GM19240 (cell line): ENCODE data around the gene NFAT5.
"Not testable (repeated sequence)": the region's sequence is repeated elsewhere in the genome, so short reads cannot be mapped to it uniquely, and the experiment has no call there.

ENCODE experiments used
- DNase-seq: peaks from one replicate; pipeline ENCODE4 v3.0.0; 2011; ENCODE audit warnings: low spot score; ENCODE audit not compliant: insufficient read length

Gene NFAT5

GRCh38 chr16:69595127-69596036 is 29.6 kb downstream of the NFAT5 start:
- no peak for DNase-seq

- no peak for DNase-seq
Observed at GRCh38 chr16:69596801-69597200, 31.0 kb downstream of the NFAT5 start.

GRCh38 chr16:69598045-69598444 is 32.3 kb downstream of the NFAT5 start:
- no peak for DNase-seq

GRCh38 chr16:69599731-69600130 is 34.0 kb downstream of the NFAT5 start:
- no peak for DNase-seq

GRCh38 chr16:69600202-69600601 is 34.4 kb downstream of the NFAT5 start:
- no peak for DNase-seq

GRCh38 chr16:69601250-69601649 is 35.5 kb downstream of the NFAT5 start:
- no peak for DNase-seq

- no peak for DNase-seq
Observed at GRCh38 chr16:69606985-69607384, 41.2 kb downstream of the NFAT5 start.

GRCh38 chr16:69607674-69608073 is 41.9 kb downstream of the NFAT5 start:
- no peak for DNase-seq

- DNase-seq, result no peak
Observed at GRCh38 chr16:69610356-69610755, 44.6 kb downstream of the NFAT5 start.

- DNase-seq, result no peak
Observed at GRCh38 chr16:69611103-69611640, 45.4 kb downstream of the NFAT5 start.

- DNase-seq, result no peak
Observed at GRCh38 chr16:69613378-69614154, 47.8 kb downstream of the NFAT5 start.

- no peak for DNase-seq
Observed at GRCh38 chr16:69615528-69615927, 49.8 kb downstream of the NFAT5 start.

GRCh38 chr16:69616082-69616481 is 50.3 kb downstream of the NFAT5 start:
- no peak for DNase-seq

- no peak for DNase-seq
Observed at GRCh38 chr16:69618307-69618706, 52.5 kb downstream of the NFAT5 start.

GRCh38 chr16:69618721-69619120 is 53.0 kb downstream of the NFAT5 start:
- no peak for DNase-seq

GRCh38 chr16:69619514-69619913 is 53.7 kb downstream of the NFAT5 start:
- DNase-seq, result no peak

- DNase-seq, result no peak
Observed at GRCh38 chr16:69620573-69620972, 54.8 kb downstream of the NFAT5 start.

GRCh38 chr16:69621225-69621624 is 55.5 kb downstream of the NFAT5 start:
- DNase-seq, result no peak

GRCh38 chr16:69626256-69626655 is 60.5 kb downstream of the NFAT5 start:
- DNase-seq, result no peak

GRCh38 chr16:69632828-69633227 is 67.1 kb downstream of the NFAT5 start:
- no peak for DNase-seq

- DNase-seq, result no peak
Observed at GRCh38 chr16:69633375-69633774, 67.6 kb downstream of the NFAT5 start.

- DNase-seq, result not testable (repeated sequence)
Observed at GRCh38 chr16:69636563-69637146, 70.9 kb downstream of the NFAT5 start.
